Mesothelial cell of epicardium (in vitro differentiated cells): ENCODE measurements around the gene SYNGR3. TPM values are rescaled to one million over a fixed set of nuclear protein-coding genes. Genes with fewer than 3 reads are reported as not detected.
A peak's percentile ranks its signal among the peaks of the same experiment; 100 is the strongest.
"Not testable (repeated sequence)": the region's sequence is repeated elsewhere in the genome, so short reads cannot be mapped to it uniquely, and the experiment has no call there.

Source experiments
- DNase-seq, 2 experiments: peaks; one replicate each; pipeline ENCODE4 v3.0.0; 2021; ENCODE audit warnings: low spot score in 2 of 2; ENCODE audit not compliant: unreplicated experiment in 2 of 2
- H3K27ac Mint-ChIP-seq: 2 replicates; pipeline ENCODE4 v1.8.0; 2021; ENCODE audit warnings: mixed read lengths
- H3K27me3 Mint-ChIP-seq: 2 replicates; pipeline ENCODE4 v1.8.0; 2021; ENCODE audit warnings: low read depth, mixed read lengths
- H3K36me3 Mint-ChIP-seq: 2 replicates; pipeline ENCODE4 v1.8.0; 2021; ENCODE audit warnings: mixed read lengths
- H3K4me1 Mint-ChIP-seq: 2 replicates; pipeline ENCODE4 v1.8.0; 2021; ENCODE audit warnings: mixed read lengths
- H3K4me3 Mint-ChIP-seq: 2 replicates; pipeline ENCODE4 v1.8.0; 2021; ENCODE audit warnings: mild to moderate bottlenecking, moderate library complexity, mixed read lengths
- H3K9me3 Mint-ChIP-seq: 2 replicates; pipeline ENCODE4 v1.8.0; 2021; ENCODE audit warnings: mixed read lengths
- total RNA-seq: library from RNA; stranded (reverse); gene quantifications from 3 replicates; pipeline ENCODE4 v1.2.1, GENCODE V29; 2021
- TF ChIP-seq, protein P1 (sequence below): fragments of 200-600 bp; sonication (generic); IDR thresholded peaks from one replicate; pipeline ENCODE4 v1.5.0; 2021; ENCODE audit warnings: antibody characterized with exemption; ENCODE audit not compliant: unreplicated experiment

The SYNGR3 gene
- total RNA-seq, 1 donor from 2014 or later, result 1.0 TPM

GRCh38 chr16:2030036-2030435, 40.3 kb downstream of the SYNGR3 start:
- Mint-ChIP-seq H3K36me3 (peaks cover 2% of the 10 kb centered on the region), H3K4me3 (no peak overlapping the region), H3K9me3 (no peaks in the 10 kb centered on the region), H3K4me1 (peaks cover 29% of the 10 kb centered on the region), H3K27me3 (no peaks in the 10 kb centered on the region), H3K27ac (no peak overlapping the region)
- TF ChIP-seq, protein P1, sequence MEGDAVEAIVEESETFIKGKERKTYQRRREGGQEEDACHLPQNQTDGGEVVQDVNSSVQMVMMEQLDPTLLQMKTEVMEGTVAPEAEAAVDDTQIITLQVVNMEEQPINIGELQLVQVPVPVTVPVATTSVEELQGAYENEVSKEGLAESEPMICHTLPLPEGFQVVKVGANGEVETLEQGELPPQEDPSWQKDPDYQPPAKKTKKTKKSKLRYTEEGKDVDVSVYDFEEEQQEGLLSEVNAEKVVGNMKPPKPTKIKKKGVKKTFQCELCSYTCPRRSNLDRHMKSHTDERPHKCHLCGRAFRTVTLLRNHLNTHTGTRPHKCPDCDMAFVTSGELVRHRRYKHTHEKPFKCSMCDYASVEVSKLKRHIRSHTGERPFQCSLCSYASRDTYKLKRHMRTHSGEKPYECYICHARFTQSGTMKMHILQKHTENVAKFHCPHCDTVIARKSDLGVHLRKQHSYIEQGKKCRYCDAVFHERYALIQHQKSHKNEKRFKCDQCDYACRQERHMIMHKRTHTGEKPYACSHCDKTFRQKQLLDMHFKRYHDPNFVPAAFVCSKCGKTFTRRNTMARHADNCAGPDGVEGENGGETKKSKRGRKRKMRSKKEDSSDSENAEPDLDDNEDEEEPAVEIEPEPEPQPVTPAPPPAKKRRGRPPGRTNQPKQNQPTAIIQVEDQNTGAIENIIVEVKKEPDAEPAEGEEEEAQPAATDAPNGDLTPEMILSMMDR, result no peak
- DNase-seq, result no peak

DNA sequence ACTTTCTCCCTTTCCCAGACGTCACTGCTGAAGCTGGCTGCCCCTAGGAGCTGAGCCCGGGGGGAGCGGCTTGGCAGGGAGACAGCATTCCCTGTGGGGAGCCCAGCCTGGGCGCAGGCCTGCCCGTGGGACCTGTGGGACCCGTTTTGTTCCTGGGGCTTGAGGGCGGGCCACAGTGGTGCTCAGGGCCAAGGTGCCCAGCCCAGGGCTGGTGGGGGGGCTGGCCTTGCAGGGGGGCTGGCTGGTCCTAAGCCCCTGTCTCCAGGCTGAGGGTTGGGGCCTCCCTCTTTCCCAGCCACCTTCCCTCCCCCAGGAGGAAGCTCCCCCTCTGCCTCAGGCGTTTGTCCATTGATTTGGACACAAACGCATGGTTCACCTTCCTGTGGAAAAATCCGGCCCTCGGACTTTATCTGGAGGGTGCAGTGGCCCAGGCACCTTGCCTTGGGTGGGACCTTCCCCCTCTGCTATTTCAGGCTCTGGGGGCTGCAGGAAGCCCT, 41.4 kb downstream of the SYNGR3 start:
- no peaks in the 10 kb centered on the region for H3K27me3 Mint-ChIP-seq
- DNase-seq, result no peak
- H3K36me3 Mint-ChIP-seq, result peaks cover 2% of the 10 kb centered on the region
- no peak overlapping the region for H3K4me3 Mint-ChIP-seq
- H3K4me1 Mint-ChIP-seq, result peaks cover 35% of the 10 kb centered on the region
- TF ChIP-seq, protein P1, result no peak
- no peaks in the 10 kb centered on the region for H3K9me3 Mint-ChIP-seq
- no peak overlapping the region for H3K27ac Mint-ChIP-seq

DNA sequence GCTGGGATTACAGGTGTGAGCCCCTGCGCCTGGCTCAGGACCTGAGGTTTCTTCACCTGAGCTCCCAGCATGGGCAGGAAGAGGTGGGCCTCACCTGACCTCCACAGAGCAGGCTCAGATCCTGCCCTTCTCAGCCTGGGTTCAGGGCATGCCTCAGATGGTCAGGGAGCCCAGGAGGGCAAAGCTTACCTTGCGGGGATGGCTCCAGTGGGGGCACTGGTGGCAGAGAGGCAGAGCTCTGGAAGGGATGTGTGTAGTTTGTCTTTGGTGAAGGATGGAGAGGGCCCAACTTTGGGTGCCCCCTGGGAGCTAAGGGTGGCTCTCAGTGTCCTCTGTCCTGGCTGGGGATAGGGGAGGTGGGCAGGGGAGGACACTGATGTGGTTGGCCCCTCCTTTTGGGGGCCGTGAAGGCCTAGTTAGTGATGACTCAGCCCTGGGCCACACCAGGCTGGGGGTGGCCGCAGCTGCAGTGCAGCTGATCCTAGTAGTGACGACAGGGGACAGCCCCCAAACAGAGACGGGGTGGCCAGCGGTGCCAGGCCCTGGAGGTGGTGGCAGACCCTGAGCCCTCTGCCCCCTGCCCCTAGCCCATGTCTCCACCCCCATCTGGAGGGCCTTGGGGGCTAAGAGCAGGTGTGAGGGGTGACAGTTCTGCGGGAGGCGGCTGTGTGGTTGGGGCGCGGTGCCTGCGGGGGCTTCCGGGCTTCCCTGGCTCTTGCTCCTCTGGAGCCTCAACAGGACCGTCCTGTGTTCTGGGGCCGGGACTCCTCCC, 42.7 kb downstream of the SYNGR3 start:
- no peaks in the 10 kb centered on the region for H3K9me3 Mint-ChIP-seq
- peak overlapping the region; percentile 66 for H3K27ac Mint-ChIP-seq
- H3K27me3 Mint-ChIP-seq, result no peaks in the 10 kb centered on the region
- no peak for DNase-seq
- TF ChIP-seq, protein P1, result no peak
- peaks cover 2% of the 10 kb centered on the region for H3K36me3 Mint-ChIP-seq
- no peak overlapping the region for H3K4me3 Mint-ChIP-seq
- peaks cover 38% of the 10 kb centered on the region for H3K4me1 Mint-ChIP-seq

GRCh38 chr16:2033057-2033908, 43.5 kb downstream of the SYNGR3 start:
- DNase-seq, result peak; percentile 45 to 74
- Mint-ChIP-seq H3K27ac (peak overlapping the region; percentile 92), H3K4me3 (no peak overlapping the region), H3K9me3 (no peaks in the 10 kb centered on the region), H3K27me3 (no peaks in the 10 kb centered on the region), H3K36me3 (peaks cover 2% of the 10 kb centered on the region), H3K4me1 (peaks cover 39% of the 10 kb centered on the region)
- TF ChIP-seq, protein P1, result no peak

- not testable (repeated sequence) for DNase-seq, H3K27me3 Mint-ChIP-seq, H3K9me3 Mint-ChIP-seq, H3K4me3 Mint-ChIP-seq, H3K36me3 Mint-ChIP-seq
- H3K27ac Mint-ChIP-seq, result peak overlapping the region; percentile 92
- peaks cover 39% of the 10 kb centered on the region for H3K4me1 Mint-ChIP-seq
These were observed 44.3 kb downstream of the SYNGR3 start for GRCh38 chr16:2033909-2034695.
